Motor neuron (in vitro differentiated cells): Measurements from ENCODE around the gene PYDC1. TPM values are rescaled to one million over a fixed set of nuclear protein-coding genes. Genes with fewer than 3 reads are reported as not detected.
"Not testable (repeated sequence)": the region's sequence is repeated elsewhere in the genome, so short reads cannot be mapped to it uniquely, and the experiment has no call there.

Experiments used
- ATAC-seq, 8 experiments: fragments of 200-7000 bp; cut with Tn5 transposase; replicated peaks in 6 of 8; 2 replicates each; pipeline ENCODE4 v1.8.0; 2021; ENCODE audit warnings: mild to moderate bottlenecking in 8 of 8, moderate library complexity in 8 of 8
- H3K27ac ChIP-seq, 2 donors: fragments of 250-450 bp; sonication (Bioruptor Pico); 2 replicates each; pipeline ENCODE4 v1.9.0; 2021; ENCODE audit warnings: antibody characterized with exemption in 2 of 2, mild to moderate bottlenecking in 2 of 2, moderate library complexity in 1 of 2
- H3K4me1 ChIP-seq, 2 donors: fragments of 250-450 bp; sonication (Bioruptor Pico); replicated peaks in 1 of 2; 2 replicates each; pipeline ENCODE4 v1.6.1; 2021; ENCODE audit warnings: antibody characterized with exemption in 2 of 2, mild to moderate bottlenecking in 2 of 2, moderate library complexity in 1 of 2
- H3K4me3 ChIP-seq, 5 donors: fragments of 250-450 bp; sonication (Bioruptor Pico); 2 replicates each; pipeline ENCODE4 v1.9.0; 2021; ENCODE audit warnings: antibody characterized with exemption in 5 of 5, mild to moderate bottlenecking in 5 of 5, moderate library complexity in 4 of 5
- WGBS, 10 experiments: fragments of 450-650 bp; shearing (Covaris generic); methylation state at CpG; one replicate each; pipeline ENCODE4 v1.0.0; 2022; 5-methylcytosine and 5-hydroxymethylcytosine counted together
- in situ Hi-C, 9 experiments: fragments of 400-800 bp; cut with MboI; loops; one replicate each; pipeline ENCODE4 v1.15.0; 2021; ENCODE audit warnings: low sequenced_read_pairs in 9 of 9, low pct_unique_long_range_greater_than_20kb in 2 of 9; ENCODE audit not compliant: unreplicated experiment in 9 of 9
- total RNA-seq, 8 experiments: library from RNA; unstranded; fragments of 300-600 nt; gene quantifications; 2 replicates each; pipeline versions ENCODE4 v1.2.3 to v1.2.4, GENCODE V29; 2022

The PYDC1 gene
- total RNA-seq, 8 experiments from 2014 or later: 0.22 to 0.52 (median 0.39) TPM; not detected in 4

DNA sequence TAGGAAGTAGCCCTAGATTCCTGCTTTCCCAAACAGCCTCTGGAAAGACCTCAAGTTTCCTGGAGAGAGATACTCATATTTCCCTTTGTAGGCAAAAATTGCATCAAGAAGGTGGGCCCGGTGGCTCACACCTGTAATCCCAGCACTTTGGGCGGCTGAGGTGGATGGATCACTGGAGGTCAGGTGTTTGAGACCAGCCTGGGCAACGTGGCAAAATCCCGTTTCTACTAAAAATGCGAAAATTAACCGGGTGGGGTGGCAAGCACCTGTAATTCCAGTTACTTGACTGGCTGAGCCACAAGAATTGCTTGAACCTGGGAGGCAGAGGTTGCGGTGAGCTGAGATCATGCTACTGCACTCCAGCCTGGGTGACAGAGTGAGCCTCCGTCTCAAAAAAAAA, 16.8 kb downstream of the PYDC1 start:
- not testable (repeated sequence) for H3K27ac ChIP-seq, H3K4me3 ChIP-seq, H3K4me1 ChIP-seq, ATAC-seq
- in situ Hi-C loops: loop anchor here in 4 of 9 experiments (10.0 to 25.0 kb wide), 3 partner anchors 112 to 245 kb away; partner anchors contain the start of genes ZNF843 (in 3 of the 4) and COX6A2 (in 2 of the 4)
- WGBS, 10 experiments: 61 to 94% (median 84%) methylated on average over 2 to 7 of the region's 8 CpGs; no CpG with 5 or more reads in 5 of the 10 experiments

GRCh38 chr16:31199430-31200041, 17.4 kb downstream of the PYDC1 start:
- no peak for ATAC-seq
- 81 to 100% (median 100%) methylated on average over 1 to 4 of the region's 5 CpGs; no CpG with 5 or more reads in 2 of the 10 experiments for WGBS, 10 experiments
- H3K4me3 ChIP-seq: no peak overlapping the region
- H3K4me1 ChIP-seq: no peaks in the 10 kb centered on the region
- H3K27ac ChIP-seq: no peak overlapping the region
- in situ Hi-C loops: loop anchor here in 4 of 9 experiments (10.0 to 25.0 kb wide), 3 partner anchors 113 to 245 kb away; partner anchors contain the start of genes ZNF843 (in 3 of the 4) and COX6A2 (in 2 of the 4)

DNA sequence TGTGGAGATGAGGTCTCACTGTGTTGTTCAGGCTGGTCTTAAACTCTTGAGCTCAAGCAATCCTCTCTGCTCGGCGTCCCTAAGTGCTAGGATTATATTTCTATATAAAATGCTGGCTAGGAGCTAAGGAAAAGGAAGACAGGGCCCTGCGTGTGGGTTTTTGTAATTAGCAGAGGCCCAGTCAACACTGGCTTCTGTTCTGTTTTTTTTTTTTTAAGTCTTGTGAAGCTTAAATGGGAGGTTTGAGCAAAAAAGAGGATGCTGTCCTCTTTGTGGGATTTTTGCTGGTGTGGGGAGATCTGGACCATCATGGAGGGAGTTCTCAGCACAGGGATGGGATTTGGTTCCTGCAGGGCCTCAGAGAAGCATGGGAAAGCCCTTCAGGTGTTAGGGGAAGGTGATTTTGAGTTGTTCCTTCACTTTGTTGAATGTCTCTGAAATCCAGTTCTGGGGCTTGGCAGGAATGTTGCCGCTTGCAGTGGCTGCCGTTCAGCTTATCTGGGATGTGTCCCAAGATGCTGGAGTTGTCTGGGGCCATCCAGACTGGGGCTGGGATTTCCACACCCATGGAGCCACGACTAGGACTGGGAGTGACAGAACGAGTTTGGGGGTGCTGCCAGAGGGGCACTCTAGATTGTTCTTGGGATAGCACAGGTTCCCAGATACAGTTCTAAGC, 18.6 kb downstream of the PYDC1 start:
- whole genome bisulfite sequencing, 10 experiments: 50 to 88% (median 73%) methylated on average over 1 to 4 of the region's 7 CpGs; no CpG with 5 or more reads in 1 of the 10 experiments
- in situ Hi-C loops: no loop called here
- no peak overlapping the region for H3K27ac ChIP-seq
- no peak overlapping the region for H3K4me3 ChIP-seq
- no peaks in the 10 kb centered on the region for H3K4me1 ChIP-seq
- ATAC-seq: no peak

GRCh38 chr16:31196324-31197088, 20.4 kb downstream of the PYDC1 start:
- no peaks in the 10 kb centered on the region for H3K4me1 ChIP-seq
- in situ Hi-C loops: no loop called here
- no peak for ATAC-seq
- H3K4me3 ChIP-seq: no peak overlapping the region
- H3K27ac ChIP-seq: no peak overlapping the region
- 42 to 100% (median 90%) methylated on average over 1 to 10 of the region's 17 CpGs; no CpG with 5 or more reads in 1 of the 10 experiments for WGBS, 10 experiments

DNA sequence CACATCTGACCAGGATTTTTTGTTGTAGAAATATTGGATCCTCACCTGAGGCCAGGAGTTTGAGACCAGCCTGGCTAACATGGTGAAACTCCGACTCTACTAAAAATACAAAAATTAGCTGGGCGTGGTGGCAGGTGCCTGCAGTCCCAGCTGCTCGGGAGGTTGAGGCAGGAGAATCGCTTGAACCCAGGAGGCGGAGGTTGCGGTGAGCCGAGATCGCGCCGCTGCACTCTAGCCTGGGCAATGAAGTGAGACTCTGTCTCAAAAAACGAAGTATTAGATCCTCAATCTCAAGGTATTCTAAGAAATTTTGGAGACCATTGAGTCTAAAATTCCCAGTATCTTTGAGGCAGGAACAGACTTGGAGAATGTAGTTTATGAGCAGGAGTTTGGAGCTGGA, 21.1 kb downstream of the PYDC1 start:
- H3K4me3 ChIP-seq, H3K4me1 ChIP-seq, in situ Hi-C loops, H3K27ac ChIP-seq, ATAC-seq: not testable (repeated sequence)
- 20 to 100% (median 98%) methylated on average over 1 to 10 of the region's 11 CpGs; no CpG with 5 or more reads in 3 of the 10 experiments for WGBS, 10 experiments

DNA sequence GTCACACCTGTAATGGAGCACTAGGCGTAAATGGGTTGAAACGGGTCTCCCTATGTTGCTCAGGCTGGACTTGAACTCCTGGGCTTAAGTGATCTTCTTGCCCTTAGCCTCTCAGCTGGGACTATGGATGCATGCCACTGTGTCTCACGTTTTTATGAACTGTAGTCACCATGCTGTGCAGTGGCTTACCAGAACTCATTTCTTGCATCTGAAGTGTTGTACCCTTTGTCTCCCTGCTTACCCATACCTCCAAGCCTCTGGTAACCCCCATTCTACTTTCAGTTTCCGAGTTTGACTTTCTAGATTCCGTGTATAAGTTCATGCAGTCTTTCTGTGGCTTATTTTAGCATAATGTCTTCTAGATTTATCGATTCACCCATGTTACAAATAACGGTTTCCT, 22.0 kb downstream of the PYDC1 start:
- H3K27ac ChIP-seq: no peak overlapping the region
- no peak for ATAC-seq
- no peak overlapping the region for H3K4me3 ChIP-seq
- 76 to 100% (median 88%) methylated on average over 2 to 7 of the region's 7 CpGs for WGBS, 10 experiments
- in situ Hi-C loops: no loop called here
- H3K4me1 ChIP-seq: no peaks in the 10 kb centered on the region

- ATAC-seq: no peak
- Histone ChIP-seq H3K4me3 (no peak overlapping the region), H3K27ac (no peak overlapping the region), H3K4me1 (no peaks in the 10 kb centered on the region)
- in situ Hi-C loops: no loop called here
- 56 to 100% (median 100%) methylated on average over 1 to 2 of the region's 2 CpGs; no CpG with 5 or more reads in 3 of the 10 experiments for WGBS, 10 experiments
These were observed 23.1 kb downstream of the PYDC1 start for GRCh38 chr16:31193874-31194273.

DNA sequence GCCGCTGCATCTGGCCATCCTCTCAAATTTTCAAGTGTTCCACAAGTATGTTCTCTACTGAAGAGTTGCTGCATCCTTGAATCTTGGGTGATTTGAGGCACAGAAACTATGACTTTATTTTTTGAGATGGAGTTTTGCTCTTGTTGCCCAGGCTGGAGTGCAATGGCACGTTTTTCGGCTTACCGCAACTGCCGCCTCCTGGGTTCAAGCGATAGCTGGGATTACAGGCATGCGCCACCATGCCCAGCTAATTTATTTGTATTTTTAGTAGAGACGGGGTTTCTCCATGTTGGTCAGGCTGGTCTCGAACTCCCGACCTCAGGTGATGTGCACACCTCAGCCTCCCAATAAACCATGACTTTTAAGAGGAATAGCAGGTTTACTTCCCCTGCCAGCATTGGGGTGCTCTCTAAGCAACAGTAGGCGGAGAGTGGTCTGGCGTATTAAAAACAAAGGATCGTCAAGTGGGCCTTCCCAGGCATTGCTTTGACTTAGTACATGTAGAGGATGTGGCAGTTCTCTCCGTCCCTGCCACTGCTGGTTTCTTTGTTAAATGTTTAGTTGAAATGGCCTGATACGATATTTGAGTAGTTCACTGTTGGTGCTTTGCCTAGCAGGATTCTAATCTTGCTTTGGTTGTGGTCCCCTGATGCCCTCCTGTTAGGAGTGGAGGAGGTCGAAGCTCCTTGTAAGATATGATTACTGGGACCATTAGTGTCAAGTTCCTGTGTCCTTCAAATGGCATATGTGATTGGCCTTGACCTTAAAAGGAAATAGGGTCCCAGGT, 23.9 kb downstream of the PYDC1 start:
- in situ Hi-C loops: no loop called here
- no peak overlapping the region for H3K27ac ChIP-seq
- ATAC-seq: no peak
- WGBS, 10 experiments: 91 to 100% (median 97%) methylated on average over 1 to 11 of the region's 16 CpGs; no CpG with 5 or more reads in 2 of the 10 experiments
- H3K4me3 ChIP-seq: no peak overlapping the region
- no peaks in the 10 kb centered on the region for H3K4me1 ChIP-seq

DNA sequence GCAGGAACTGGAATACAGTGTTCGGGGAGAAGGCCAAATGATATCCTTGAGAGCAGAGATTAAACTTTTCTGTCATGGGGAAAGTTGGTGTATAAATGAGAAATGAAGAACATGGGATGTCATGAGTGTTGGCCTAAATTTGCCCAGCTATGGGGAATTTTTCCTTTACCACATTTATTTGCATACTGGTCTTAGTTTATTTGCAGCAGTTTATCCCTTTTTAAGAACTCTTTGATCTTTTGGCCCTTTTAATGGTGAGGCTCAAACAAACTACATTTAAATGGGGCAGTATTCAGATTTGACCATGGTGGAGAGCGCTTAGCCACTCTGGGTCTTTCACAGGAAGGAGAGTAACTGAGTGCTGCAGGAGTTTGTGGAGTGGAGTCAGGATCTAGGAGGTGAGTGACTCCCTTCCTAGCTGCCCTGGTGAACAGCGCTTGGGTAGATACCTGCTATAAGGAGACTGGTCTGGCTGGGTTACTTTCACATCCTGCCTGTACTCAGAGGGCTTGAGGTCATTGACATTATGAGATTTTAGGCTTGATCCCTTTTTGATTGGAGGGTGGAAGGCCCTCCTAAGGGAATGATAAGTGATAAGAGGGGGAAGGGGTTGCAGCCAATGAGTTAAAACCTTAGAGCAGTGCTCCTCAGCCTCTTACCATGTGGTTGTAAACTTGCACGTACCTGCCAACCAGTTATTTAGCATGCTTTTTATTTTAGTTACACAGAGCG, 25.1 kb downstream of the PYDC1 start:
- WGBS, 10 experiments: 60 to 100% (median 87%) methylated on average over 1 to 5 of the region's 5 CpGs; no CpG with 5 or more reads in 2 of the 10 experiments
- H3K4me3 ChIP-seq: no peak overlapping the region
- peak in 1 of 8 experiments; percentile 3 for ATAC-seq
- no peak overlapping the region for H3K27ac ChIP-seq
- no peaks in the 10 kb centered on the region for H3K4me1 ChIP-seq
- in situ Hi-C loops: no loop called here

GRCh38 chr16:31190818-31191444, 26.0 kb downstream of the PYDC1 start:
- Histone ChIP-seq H3K27ac (no peak overlapping the region), H3K4me3 (no peak overlapping the region), H3K4me1 (no peaks in the 10 kb centered on the region)
- in situ Hi-C loops: no loop called here
- WGBS, 10 experiments: 80 to 100% (median 93%) methylated on average over 1 to 5 of the region's 17 CpGs; no CpG with 5 or more reads in 4 of the 10 experiments
- ATAC-seq: no peak

GRCh38 chr16:31190061-31190460, 26.9 kb downstream of the PYDC1 start:
- Histone ChIP-seq H3K4me3 (no peak overlapping the region), H3K27ac (no peak overlapping the region), H3K4me1 (no peaks in the 10 kb centered on the region)
- in situ Hi-C loops: no loop called here
- ATAC-seq: peak in 2 of 8 experiments; percentile 10 to 14
- WGBS, 10 experiments: 90 to 100% (median 98%) methylated on average over 1 to 11 of the region's 12 CpGs; no CpG with 5 or more reads in 3 of the 10 experiments
